ENCODE results near the gene SULT1A4. TPM values are rescaled to one million over a fixed set of nuclear protein-coding genes. Genes with fewer than 3 reads are reported as not detected.
"Not testable (repeated sequence)": the region's sequence is repeated elsewhere in the genome, so short reads cannot be mapped to it uniquely, and the experiment has no call there.

Gene SULT1A4
- total RNA-seq, result 1 to 10 TPM; 1.5 to 2.4 TPM

DNA sequence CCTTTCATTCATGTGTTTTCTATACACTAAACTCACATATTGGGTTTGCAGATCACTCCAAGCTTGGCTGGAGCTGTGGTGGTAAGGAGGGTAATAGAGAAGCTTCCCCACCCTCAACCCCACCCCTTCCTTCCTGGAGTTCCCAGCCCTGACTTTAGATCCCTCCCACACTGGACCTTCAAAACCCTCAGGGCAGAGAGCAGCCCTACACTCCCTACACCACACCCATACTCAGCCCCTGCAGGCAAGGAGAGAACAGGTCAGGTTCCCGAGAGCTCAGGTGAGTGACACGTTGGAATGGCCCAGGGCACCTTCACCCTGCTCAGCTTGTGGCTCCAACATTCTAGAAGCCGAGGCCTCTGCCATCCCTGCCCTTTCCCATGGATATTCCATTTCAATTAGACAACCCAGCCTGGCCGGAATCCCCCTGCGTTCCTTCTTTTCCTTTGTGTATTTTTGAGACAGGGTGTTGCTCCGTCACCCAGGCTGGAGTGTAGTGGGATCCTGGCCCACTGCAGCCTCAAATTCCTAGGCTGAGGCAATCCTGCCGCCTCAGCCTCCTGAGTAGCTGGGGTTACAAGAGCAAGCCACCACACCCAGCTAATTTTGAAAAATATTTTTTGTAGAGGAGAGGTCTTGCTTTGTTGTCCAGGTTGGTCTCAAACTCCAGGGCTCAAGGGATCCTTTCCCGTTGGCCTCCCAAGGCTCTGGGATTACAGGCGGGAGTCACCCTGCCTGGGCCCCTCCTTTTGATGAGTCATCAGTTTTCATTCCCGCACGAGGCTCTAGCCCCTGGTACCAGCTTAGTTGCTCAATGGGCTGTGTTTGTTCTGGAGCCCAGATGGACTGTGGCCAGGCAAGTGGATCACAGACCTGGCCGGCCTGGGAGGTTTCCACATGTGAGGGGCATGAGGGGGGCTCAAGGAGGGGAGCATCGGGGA lies at the start of gene SULT1A4:
SULT1A4 (plus strand) TSS at position 208 of the 941 bp plus-strand sequence. CDS start 1,473 bp downstream, outside the sequence.
- H3K4me1 Mint-ChIP-seq; H3K4me3 Mint-ChIP-seq; ATAC-seq (ENCODE audit: low read depth); H3K27ac Mint-ChIP-seq; H3K9me3 Mint-ChIP-seq; H3K36me3 Mint-ChIP-seq; DNase-seq; H3K27me3 Mint-ChIP-seq; POLR2A ChIA-PET: not testable (repeated sequence)

DNA sequence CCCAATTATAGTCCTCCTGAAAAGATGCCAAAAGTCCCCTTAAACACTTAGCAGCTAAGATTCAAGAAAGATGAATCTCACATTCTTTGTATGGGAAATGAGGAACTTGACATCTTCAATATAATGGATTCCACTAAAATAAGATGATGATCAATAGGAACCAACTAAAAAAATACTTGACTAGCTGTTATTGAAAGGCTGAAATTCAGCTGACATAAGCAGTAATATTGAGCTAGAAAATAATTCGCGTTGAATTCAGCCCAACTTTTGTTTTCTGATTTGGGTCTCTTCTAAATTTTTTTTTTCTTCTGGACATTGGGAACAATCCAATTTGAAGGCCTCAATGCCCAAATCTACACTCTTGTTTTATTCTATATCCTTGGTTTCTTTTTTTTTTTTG lies 36.1 kb upstream of the SULT1A4 start:
- H3K27me3 Mint-ChIP-seq; H3K9me3 Mint-ChIP-seq; ATAC-seq (ENCODE audit: low read depth); H3K27ac Mint-ChIP-seq; DNase-seq; H3K36me3 Mint-ChIP-seq; H3K4me3 Mint-ChIP-seq; H3K4me1 Mint-ChIP-seq; POLR2A ChIA-PET: not testable (repeated sequence)

DNA sequence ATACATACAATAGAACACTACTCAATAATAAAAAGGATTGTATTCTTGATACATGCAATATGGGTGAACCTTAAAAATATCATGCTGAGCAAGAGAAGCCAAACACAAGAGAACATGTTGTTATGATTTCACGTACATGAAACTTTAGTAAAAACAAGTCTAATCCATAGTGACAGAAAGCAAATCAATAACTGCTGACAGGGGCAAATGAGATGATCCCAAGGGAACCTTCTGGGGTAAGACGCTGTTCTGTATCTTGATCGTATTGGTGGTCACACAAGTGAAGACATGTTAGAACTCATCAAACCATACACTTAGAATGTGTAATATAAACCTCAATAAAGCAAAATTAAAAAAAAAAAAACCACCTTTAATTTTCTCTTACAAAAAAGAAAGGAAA lies 34.3 kb upstream of the SULT1A4 start:
- H3K27me3 Mint-ChIP-seq; ATAC-seq (ENCODE audit: low read depth); H3K4me1 Mint-ChIP-seq; H3K36me3 Mint-ChIP-seq; H3K4me3 Mint-ChIP-seq; H3K9me3 Mint-ChIP-seq; H3K27ac Mint-ChIP-seq; DNase-seq; POLR2A ChIA-PET: not testable (repeated sequence)

DNA sequence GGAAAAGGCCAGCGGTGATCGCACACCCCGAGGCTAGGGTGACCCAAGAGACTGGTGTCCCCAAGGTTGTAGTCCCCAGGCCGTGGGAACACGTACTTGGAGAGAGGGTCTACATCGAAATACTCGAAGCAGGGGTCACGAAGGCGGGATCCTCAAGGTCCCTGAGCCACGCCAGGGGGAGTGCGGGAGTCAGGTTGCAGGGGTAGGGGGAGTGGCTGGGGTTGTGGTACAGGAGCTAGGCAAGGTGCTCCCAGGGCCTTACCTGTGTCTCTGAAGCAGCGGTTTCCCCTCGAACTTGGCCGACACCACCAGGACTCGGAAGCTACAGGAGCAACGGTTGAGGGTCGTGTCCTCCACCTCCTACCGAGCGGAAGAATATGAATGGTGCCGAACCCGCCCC lies 6.0 kb upstream of the SULT1A4 start:
- H3K4me3 Mint-ChIP-seq, H3K27me3 Mint-ChIP-seq, H3K9me3 Mint-ChIP-seq, POLR2A ChIA-PET, H3K27ac Mint-ChIP-seq, H3K36me3 Mint-ChIP-seq, H3K4me1 Mint-ChIP-seq, DNase-seq: not testable (repeated sequence)
- peak; percentile 3 for ATAC-seq (ENCODE audit: low read depth)

DNA sequence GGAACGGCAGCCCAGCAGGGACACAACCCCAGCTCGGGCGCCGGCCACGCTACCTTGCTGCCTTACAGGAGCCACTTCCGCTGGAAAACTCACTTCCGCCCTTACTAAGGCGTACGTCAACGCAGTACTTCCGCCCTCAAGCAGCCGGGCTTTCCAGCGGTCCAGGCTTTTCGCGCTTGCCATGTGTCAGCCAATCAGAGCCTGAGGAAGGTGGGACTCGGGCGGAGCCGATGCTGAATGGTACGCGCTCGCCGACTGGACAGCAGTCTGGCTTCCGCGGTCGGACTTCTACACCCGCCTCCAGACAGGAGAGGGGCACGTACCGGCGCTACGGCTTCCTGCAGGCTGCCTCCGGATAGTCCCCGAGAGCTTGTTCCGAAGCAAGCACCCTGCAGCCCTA lies 5.4 kb upstream of the SULT1A4 start, which contains the start of the genes BOLA2 and SLX1B:
BOLA2 (minus strand) TSS at position 83 of the 400 bp plus-strand sequence. CDS start 98 bp downstream, outside the sequence.
SLX1B (plus strand) TSS at position 265 of the 400 bp plus-strand sequence.
- H3K27ac Mint-ChIP-seq, DNase-seq, H3K9me3 Mint-ChIP-seq, H3K4me1 Mint-ChIP-seq, H3K4me3 Mint-ChIP-seq, POLR2A ChIA-PET, H3K27me3 Mint-ChIP-seq, H3K36me3 Mint-ChIP-seq: not testable (repeated sequence)
- ATAC-seq (ENCODE audit: low read depth), result peak; percentile 85

DNA sequence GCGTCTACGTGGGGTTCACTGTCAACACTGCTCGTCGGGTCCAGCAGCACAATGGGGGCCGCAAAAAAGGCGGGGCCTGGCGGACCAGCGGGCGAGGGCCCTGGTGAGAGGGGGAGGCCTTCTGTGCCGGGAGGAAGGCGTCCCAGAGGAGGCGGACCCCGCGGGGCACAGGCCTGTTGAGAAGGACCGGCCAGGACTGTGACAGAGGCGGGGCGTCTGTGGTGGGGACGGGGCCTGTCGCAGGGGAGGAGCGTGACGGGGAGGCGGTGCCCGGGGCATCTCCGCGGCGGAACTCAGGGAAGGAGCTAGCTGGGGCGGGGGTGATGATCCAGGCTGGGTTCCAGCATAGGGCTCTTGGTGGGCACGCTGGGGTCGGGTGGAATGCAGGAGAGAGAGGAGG lies 4.9 kb upstream of the SULT1A4 start:
- DNase-seq, H3K27ac Mint-ChIP-seq, H3K4me3 Mint-ChIP-seq, H3K27me3 Mint-ChIP-seq, H3K36me3 Mint-ChIP-seq, H3K4me1 Mint-ChIP-seq, POLR2A ChIA-PET, H3K9me3 Mint-ChIP-seq: not testable (repeated sequence)
- peak; percentile 75 for ATAC-seq (ENCODE audit: low read depth)

DNA sequence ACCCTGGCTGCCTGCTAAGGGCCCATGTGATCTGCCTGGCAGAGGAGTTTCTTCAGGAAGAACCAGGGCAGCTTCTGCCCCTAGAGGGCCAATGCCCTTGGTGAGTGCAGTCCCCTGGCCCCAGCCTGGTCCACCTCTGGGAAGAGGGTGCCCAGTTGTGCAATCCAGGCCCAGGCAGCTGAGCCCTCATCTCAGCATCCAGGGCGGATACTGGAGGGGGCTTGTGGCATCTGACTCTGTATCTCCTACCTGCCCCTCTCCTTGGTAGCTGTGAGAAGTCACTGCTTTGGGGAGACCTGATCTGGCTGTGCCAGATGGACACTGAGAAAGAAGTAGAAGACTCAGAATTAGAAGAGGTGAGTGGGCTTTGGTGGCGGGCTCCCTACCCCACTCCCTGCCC lies 2.1 kb upstream of the SULT1A4 start:
- H3K36me3 Mint-ChIP-seq; H3K27ac Mint-ChIP-seq; H3K9me3 Mint-ChIP-seq; H3K4me3 Mint-ChIP-seq; H3K4me1 Mint-ChIP-seq; ATAC-seq (ENCODE audit: low read depth); H3K27me3 Mint-ChIP-seq; POLR2A ChIA-PET: not testable (repeated sequence)
- peak; percentile 19 for DNase-seq

DNA sequence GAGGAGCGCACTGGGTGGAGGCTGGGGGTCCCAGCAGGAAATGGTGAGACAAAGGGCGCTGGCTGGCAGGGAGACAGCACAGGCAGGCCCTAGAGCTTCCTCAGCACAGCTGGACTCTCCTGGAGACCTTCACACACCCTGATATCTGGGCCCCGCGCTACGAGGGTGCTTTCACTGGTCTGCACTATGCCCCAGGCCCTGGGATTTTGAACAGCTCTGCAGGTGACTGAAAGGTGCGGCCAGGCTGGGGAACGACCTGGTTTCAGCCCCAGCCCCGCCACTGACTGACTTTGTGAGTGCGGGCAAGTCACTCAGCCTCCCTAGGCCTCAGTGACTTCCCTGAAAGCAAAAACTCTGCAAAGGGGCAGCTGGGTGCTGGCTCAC lies 926 bp downstream of the SULT1A4 start:
- H3K27ac Mint-ChIP-seq; H3K36me3 Mint-ChIP-seq; DNase-seq; H3K9me3 Mint-ChIP-seq; H3K4me1 Mint-ChIP-seq; H3K27me3 Mint-ChIP-seq; H3K4me3 Mint-ChIP-seq; POLR2A ChIA-PET; ATAC-seq (ENCODE audit: low read depth): not testable (repeated sequence)

DNA sequence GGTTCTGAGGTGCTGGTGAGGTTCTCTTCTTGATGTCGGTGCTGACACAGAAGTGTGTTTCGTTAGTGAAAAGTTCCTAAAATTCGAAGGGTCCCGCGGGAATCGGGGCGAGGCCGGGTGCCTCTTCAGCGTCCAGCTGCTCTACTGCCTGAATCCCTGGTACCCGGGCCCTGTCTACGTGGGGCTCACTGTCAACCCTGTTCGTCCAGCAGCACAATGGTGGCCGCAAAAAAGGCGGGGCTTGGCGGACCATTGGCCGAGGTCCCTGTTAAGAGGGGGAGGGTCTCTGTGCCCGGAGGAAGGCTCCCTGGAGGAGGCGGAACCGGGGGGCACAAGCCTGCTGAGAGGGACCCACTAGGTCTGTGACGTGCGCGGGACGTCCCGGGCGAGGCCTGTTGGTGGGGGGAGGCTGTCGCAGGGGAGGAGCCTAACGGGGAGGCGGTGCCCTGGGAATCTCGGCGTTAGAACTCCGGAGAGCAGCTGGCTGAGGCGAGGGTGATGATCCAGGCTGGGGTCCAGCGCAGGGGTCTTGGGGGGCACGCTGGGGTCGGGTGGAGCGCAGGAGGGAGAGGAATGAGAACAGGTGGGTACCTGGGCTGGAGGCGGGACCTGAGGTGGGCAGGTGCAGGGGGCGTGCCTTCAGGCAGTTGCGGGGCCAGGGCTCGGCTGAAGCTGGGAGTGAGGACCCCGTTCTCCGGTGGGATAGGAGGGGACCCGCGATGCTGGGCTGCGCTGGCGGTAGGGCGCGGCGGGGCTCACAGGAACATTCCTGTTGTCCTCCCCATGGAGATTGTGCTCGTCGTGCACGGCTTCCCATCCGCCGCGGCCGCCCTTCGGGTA lies 6.5 kb downstream of the SULT1A4 start:
- H3K27ac Mint-ChIP-seq, DNase-seq, H3K4me3 Mint-ChIP-seq, POLR2A ChIA-PET, H3K4me1 Mint-ChIP-seq, H3K9me3 Mint-ChIP-seq, H3K27me3 Mint-ChIP-seq, H3K36me3 Mint-ChIP-seq: not testable (repeated sequence)
- peak; percentile 34 for ATAC-seq (ENCODE audit: low read depth)

DNA sequence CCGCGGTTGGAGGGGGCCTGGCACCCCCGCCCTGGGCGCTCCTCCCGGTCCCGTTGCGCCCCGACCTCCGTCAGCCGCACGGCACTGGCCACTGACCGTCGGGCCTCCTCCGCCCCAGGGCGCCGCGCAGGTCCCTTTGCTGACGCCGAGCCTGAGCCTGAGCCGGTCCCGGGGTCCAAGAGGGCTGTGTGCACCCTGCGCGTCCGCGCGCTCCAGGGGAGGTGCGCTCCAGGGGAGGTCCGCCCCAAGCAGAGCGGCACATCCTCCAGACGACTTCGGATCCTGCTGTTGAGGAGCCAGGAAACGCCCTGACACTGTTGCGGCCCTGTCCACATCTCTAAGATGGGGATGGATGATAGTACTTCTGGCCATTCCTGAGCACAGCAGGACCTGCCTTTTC lies 7.2 kb downstream of the SULT1A4 start:
- peak; percentile 66 for ATAC-seq (ENCODE audit: low read depth)
- DNase-seq, POLR2A ChIA-PET, H3K4me3 Mint-ChIP-seq, H3K9me3 Mint-ChIP-seq, H3K27ac Mint-ChIP-seq, H3K27me3 Mint-ChIP-seq, H3K4me1 Mint-ChIP-seq, H3K36me3 Mint-ChIP-seq: not testable (repeated sequence)

DNA sequence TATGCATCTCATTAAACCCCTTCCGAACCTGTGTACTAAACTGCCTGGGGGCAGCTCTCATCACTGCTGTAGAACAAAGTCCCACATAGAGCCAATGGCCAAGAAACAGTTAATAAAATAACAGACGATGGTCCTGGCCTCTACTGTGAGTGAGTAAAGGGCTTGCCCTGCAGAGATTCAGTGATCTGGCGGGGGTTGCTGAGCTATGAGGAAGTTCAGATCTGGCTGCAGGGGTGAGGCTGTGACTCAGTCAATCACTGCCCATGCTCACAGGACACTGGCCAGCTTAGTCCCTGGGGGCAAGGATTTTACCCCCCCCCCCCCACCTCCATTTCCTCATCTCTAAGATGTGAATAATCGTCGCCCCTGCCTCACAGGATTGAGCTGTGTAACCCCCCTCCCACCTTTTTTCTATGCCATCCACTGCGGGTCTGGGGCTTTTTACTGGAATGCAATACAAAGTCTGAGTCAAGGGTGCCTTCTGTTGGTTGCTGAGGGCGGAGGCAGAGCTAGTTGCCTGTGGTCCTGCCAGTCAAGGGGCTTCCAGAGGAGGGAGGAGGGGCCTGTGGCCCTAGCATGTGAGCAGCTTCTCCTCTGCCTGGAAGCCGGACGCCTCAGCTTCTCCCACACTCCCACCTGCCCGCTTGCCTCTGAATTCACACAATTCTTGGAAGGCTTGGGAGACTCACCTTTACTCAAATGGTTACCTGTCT lies 8.1 kb downstream of the SULT1A4 start:
- ATAC-seq (ENCODE audit: low read depth); H3K27me3 Mint-ChIP-seq; H3K4me1 Mint-ChIP-seq; DNase-seq; H3K9me3 Mint-ChIP-seq; POLR2A ChIA-PET; H3K36me3 Mint-ChIP-seq; H3K27ac Mint-ChIP-seq; H3K4me3 Mint-ChIP-seq: not testable (repeated sequence)

DNA sequence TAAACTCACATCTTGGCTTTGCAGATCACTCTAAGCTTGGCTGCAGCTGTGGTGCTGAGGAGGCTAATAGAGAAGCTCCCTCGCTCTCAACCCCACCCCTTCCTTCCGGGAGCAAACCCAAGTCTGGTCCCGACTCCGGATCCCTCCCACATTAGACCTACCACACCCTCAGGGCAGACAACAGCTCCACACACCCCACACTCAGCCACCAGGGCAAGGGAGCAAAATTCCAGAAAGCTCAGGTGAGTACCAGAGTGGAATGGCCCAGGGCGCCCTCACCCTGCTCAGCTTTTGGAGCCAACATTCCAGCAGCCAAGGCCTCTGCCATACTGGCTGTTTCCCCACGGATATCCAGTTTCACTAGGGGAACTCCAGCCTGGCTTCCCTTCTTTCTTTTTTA lies 9.9 kb downstream of the SULT1A4 start:
- H3K36me3 Mint-ChIP-seq, H3K27ac Mint-ChIP-seq, H3K9me3 Mint-ChIP-seq, H3K4me1 Mint-ChIP-seq, POLR2A ChIA-PET, H3K27me3 Mint-ChIP-seq: not testable (repeated sequence)
- peak overlapping the region; percentile 44 for H3K4me3 Mint-ChIP-seq
- peak; percentile 59 for ATAC-seq (ENCODE audit: low read depth)
- DNase-seq, result peak; percentile 45

DNA sequence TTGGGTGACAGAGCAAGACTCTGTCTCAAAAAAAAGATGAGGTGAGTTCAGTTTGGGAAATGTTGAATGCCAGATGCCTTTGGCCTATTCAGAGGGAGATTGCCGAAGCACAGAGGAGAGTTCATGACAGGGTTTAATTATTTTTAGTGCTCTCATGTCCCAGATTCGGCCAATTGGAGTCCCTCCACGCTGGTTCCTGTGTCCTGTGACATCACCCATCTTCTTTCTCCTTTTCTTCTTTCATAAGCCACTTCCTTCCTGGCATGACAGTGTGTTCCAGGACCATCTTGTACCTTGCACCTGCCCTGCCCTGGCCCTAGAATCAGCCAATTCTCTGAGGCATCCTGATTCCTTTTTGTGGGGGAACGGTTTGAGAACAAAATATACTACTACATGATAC lies 12.4 kb downstream of the SULT1A4 start:
- H3K4me3 Mint-ChIP-seq, H3K36me3 Mint-ChIP-seq, DNase-seq, H3K27ac Mint-ChIP-seq, H3K4me1 Mint-ChIP-seq, H3K27me3 Mint-ChIP-seq, H3K9me3 Mint-ChIP-seq, POLR2A ChIA-PET: not testable (repeated sequence)
- ATAC-seq (ENCODE audit: low read depth), result peak; percentile 73
